ENCODE measurements around the gene ACTN4.

DNA sequence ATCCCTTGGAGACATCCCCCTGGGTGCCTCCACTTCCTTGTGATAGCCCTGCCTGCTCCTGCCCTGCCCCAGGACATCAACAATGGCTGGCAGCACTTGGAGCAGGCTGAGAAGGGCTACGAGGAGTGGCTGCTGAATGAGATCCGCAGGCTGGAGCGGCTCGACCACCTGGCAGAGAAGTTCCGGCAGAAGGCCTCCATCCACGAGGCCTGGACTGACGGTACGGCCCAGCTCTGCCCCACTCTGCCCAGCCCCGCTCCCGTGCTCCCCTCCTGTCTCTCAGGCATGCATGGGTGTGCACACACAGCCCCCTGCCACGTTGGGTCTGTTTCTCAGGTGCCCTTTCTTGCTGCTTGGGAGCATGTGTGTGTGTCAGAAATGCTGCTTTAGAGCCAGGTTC is 70.4 kb downstream of the ACTN4 start:
- TF ChIP-seq, protein P1, sequence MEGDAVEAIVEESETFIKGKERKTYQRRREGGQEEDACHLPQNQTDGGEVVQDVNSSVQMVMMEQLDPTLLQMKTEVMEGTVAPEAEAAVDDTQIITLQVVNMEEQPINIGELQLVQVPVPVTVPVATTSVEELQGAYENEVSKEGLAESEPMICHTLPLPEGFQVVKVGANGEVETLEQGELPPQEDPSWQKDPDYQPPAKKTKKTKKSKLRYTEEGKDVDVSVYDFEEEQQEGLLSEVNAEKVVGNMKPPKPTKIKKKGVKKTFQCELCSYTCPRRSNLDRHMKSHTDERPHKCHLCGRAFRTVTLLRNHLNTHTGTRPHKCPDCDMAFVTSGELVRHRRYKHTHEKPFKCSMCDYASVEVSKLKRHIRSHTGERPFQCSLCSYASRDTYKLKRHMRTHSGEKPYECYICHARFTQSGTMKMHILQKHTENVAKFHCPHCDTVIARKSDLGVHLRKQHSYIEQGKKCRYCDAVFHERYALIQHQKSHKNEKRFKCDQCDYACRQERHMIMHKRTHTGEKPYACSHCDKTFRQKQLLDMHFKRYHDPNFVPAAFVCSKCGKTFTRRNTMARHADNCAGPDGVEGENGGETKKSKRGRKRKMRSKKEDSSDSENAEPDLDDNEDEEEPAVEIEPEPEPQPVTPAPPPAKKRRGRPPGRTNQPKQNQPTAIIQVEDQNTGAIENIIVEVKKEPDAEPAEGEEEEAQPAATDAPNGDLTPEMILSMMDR (conservative IDR thresholded peaks at IDR 0.05) = no peak
- no peak for TF ChIP-seq ZFX (IDR thresholded peaks at IDR 0.05)

Data from C4-2B (cell line).